Measurements from ENCODE around the gene KCNIP4. TPM values are rescaled to one million over a fixed set of nuclear protein-coding genes. Genes with fewer than 3 reads are reported as not detected.

The KCNIP4 gene
- total and polyA plus RNA-seq, 2 of the 8 experiments (the other 6 are each of a cell fraction or from before 2014, with no cell fraction given) = 0.06 TPM; not detected in 1

- no peak for TF ChIP-seq CHD7 (IDR thresholded peaks at IDR 0.05; ENCODE audit: insufficient replicate concordance, low read length)
- TF ChIP-seq MAX (IDR thresholded peaks at IDR 0.05) = no peak
- no peak for TF ChIP-seq RAD21 (IDR thresholded peaks at IDR 0.05 in 1 of 2, conservative IDR thresholded peaks at IDR 0.05 in 1 of 2; ENCODE audit: low read depth in 2 of 2, low read length in 2 of 2)
- no peak for TF ChIP-seq KDM5A (IDR thresholded peaks at IDR 0.05; ENCODE audit: low read length)
- no peak for TF ChIP-seq SRF (IDR thresholded peaks at IDR 0.05; ENCODE audit: low read depth, low read length)
These were observed 628.5 kb downstream of the KCNIP4 start (continued) for GRCh38 chr4:21320034-21320433.

Measured in H1 (cell line).